GM19467 (cell line): ENCODE measurements around the gene THADA.
"Not testable (repeated sequence)": the region's sequence is repeated elsewhere in the genome, so short reads cannot be mapped to it uniquely, and the experiment has no call there.

Source experiments
- ATAC-seq: cut with Tn5 transposase; IDR thresholded peaks from one replicate; pipeline ENCODE4 v1.9.1; 2021; ENCODE audit warnings: mild to moderate bottlenecking, moderate library complexity; ENCODE audit not compliant: unreplicated experiment

The THADA gene

DNA sequence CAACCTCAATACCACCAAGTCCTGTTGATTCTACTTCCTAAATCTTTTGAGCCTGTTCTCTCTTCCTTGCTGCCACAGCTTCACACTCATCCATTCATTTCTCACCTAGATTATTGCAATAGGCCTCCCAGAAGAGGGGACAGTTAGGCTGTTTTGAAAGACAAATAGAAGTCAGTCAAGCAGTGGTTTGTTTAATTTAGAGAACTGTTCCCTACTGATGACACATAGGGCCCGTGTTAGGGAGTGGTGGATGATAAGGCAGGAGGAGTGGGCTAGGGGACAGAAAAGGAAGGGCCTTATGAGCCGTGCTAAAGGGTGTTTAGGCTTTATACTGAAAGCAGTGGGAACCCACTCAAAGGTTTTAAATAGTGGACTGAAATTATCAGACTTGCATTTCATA lies 309.9 kb downstream of the THADA start:
- ATAC-seq, result no peak

DNA sequence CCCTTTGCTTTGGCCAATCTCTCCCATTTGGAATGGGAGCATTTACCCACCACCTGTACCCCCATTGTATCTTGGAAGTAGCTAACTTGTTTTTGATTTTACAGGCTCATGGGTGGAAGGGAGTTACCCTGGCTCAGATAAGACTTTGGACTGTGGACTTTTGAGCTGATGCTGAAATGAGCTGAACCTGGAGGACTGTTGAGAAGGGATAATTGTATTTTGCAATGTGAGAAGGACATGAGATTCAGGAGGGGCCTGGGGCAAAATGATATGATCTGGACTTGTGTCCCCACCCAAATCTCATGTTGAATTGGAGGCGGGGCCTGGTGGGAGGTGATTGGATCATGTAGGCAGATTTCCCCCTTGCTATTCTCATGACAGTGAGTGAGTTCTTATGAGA lies 310.9 kb downstream of the THADA start:
- no peak for ATAC-seq

DNA sequence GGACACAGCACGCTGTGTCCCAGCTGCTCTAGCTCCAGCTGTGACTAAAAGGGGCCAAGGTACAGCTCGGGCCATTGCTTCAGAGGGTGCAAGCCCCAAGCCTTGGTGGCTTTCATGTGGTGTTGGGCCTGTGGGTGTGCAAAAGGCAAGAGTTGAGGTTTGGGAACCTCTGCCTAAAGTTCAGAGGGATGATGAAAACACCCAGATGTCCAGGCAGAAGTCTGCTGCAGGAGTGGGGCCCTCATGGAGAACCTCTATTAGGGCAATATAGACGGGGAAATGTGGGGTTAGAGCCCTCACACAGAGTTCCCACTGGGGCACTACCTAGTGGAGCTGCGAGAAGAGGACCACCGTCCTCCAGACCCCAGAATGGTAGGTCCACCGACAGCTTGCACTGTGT lies 311.5 kb downstream of the THADA start:
- not testable (repeated sequence) for ATAC-seq

DNA sequence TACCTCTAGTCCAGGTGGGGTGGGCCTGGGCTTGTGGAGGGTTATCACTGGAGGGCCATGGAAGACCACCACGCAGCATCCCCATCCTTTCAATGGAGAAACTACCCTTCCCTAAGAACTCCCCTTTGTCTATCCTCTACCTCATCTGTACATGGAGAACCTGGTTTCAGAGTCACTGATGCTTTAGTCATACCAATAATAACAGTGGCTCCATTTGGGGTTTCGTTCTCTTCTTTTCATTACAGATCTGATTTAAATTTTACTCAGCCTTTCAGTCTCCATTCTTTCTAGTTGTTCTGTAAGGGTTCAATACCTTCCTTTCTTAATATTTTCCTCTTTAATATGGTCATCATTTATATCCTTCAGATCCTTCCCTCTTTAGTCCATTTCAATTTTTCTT lies 314.8 kb downstream of the THADA start:
- ATAC-seq, result no peak

DNA sequence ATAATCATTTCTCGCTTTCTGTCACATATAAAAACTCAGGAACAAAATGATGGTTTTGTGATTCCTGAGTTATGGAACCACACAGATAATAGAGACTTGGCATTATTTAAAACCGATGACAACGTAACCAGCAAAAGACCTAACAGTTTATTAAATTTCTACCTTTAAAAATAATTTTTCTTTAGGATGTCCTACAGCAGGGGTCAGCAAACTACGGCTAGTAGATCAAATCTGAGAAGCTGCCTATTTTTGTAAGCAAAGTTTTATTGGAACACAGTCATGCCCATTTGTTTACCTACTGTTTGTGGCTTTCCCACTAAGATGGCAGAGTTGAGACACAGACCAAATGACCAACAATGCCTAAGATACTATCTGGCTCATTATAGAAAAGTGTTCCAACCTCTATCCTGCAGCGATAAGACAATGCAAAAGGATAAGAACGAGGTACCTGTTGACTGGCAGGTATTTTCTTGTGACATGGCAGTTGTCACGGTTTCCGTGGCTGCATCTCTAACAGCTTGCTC lies 316.5 kb downstream of the THADA start:
- no peak for ATAC-seq

DNA sequence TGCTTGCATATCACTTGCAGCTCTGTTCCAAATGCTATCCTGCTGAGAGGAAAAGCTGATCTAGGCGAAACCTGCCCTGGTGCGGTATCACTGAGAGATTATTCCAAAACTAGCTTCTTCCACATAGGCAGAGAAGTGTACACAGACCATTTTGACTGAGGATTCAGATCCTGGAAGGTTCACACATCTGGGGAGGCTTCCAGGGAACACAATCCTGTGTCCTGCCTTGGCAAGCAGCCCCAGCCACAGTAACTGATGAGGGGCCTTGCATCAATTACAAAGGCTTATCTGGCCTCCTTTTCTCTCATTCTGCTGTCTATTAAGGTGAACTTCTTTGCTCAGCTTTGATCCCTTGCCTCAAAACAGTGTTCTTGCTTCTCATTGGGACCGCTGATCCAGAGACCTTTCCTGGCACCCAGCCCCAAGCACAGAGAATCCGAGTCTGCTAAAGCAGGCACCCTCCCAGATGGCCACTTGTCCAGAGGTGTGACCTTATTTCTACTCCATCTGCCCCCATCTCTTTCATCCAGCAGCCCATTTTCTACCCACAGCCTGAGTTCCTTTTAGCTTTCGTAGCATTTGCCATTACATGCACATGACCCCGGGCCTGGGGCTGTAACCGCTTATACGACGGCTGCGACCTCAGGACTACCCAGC lies 317.1 kb downstream of the THADA start:
- ATAC-seq, result no peak

DNA sequence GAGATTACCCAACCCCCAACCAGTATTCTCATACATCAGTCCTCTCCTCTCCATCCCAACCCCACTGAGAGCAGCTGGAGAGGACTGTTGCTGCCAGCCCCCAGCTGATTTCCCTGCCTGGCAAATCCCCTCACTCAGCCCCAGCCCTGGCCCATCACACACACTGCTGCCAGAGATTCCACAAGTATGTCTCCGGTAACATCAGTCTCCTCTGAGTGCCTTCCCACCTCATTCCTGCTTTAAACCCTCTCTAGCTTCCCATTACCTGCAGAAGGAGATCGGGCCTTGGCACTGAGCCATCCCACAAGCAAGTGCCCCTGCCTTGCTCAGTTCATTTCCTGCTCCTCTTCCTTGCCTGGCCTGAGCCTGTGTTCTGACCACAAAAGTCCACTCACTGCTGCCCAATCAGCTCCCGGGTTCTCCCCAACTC lies 318.9 kb downstream of the THADA start:
- ATAC-seq, result no peak

DNA sequence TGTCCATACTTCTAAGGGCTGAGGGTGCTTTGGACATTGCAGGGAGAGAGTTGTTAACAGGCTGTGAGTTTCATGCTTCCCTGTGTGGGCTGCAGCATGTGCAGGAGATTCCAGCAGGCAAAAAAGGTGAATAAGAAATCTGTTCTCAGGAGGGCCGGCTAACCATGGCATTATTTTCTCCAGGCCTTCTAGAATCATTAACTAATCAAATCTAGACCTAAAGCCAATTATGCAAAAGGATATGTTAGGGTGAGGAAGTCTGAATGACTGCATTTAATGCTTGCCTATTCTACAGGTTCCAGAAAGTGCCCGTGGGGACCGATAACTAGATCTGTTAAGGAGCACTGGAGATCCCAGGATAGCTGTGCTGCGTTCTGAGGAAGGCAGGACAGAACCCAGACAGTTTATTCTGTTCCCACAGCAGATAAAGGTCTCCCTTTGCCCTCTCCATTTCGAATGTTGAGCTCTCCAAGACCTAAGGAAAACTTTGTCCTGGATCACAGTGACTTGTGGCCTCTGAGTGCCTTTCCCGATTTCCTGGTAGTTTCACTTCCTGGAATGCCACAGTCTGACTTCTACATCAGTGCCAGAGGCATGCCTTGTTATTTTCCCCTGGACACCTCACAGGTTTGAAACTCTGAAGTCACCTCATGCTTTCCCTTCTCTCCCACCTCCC lies 319.4 kb downstream of the THADA start:
- no peak for ATAC-seq

DNA sequence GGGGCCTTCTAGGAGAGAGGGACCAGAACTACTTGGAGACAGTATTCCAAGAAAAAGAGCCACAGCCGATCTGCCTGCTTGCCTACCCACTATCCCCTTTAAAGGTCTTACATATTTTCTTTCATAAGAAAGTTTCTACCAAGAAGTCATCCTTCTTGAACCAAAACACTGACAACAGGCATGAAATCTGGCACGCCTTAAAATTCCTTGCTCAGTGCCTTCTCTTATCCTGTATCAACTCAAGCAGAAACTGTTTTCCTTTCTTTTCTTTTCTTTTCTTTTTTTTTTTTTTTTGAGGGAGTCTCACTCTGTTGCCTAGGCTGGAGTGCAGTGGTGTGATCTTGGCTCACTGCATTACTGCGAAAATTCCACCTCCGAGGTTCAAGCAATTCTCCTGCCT lies 321.1 kb downstream of the THADA start:
- no peak for ATAC-seq

DNA sequence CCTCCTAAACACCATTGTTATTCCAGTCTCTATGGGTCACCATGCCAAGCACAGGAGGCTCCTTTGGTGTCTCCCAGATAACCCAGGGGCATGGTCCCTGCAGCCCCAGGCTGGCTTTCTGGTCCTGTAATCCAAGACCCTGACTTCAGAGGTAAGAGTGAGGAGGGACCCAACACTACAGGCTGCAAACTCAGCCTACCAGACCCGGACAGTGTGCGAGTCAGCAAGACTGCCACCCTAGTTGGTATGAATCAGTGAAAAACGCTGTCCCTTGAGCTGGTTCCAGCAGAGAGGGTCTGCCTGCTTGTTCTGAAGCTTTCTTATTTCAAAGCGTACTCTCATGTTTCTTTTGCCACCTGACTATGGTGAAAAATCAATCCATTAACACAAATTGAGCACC lies 321.8 kb downstream of the THADA start:
- no peak for ATAC-seq

DNA sequence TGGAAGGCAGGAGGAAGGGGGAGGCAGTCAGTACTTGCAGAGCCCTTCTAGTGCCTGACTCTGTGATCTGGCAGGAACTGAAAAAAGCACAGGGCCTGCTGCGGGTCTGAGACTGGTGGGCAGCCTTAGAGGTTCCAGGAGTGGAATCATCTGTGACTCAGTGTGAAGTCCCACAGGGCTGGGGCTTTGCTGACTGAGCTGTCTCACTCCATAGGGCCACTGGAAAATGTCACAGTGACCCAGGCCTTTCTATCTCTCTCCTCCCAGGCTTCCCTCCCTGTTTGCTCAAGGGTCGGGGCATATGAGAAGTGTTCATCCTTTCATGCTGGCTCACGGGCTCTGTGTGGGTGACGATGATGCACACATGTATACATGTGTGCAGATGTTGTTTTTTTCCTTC lies 322.3 kb downstream of the THADA start:
- ATAC-seq, result no peak

DNA sequence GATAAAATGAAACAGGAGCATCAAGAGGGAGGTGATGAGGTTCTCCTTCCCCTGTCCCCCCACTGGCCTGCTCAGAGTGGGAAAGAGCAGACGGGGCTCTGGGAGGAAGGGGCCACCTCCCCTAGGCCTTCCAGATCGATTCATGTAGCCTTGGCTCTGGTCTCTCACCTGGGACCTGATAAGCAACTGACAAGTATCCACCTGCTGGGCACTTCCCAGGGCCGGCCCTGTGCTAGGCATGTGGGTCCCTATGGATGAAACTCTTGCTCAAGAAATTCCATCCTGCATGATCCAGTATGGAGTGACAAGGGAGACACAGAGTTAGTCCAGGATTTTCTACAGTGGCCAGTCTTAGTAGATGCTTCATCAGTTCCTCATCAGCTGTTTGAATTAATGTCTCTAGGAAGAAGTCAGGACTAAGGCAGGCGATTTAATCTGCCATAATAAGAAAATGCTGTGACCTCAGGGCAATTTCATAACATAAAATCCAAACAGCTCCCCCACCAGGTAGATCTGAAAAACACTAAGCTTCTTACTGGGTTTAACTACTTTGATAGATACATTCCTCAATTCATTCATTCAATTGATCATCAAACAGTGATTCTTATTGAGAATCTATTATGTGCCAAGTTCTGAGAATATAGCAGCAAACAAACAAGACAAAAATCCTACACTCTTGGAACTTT lies 324.8 kb downstream of the THADA start:
- ATAC-seq, result no peak

DNA sequence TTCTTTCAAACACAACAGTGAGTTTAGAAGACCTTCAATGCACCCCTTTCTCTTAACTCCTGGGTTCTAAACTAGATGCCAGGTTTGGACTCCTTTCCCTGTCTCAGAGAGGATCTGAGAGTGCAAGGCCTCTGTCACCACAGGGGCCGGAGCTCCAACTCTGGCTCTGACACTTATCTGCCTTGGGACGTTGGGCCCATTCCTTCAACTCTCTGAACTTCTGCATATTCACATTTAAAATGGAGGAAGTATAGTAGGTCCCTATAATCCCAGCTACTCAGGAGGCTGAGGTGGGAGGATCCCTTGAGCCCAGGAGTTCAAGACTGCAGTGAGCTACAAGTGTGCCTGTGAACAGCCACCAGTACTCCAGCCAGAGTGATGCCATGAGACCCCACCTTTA lies 325.4 kb downstream of the THADA start:
- ATAC-seq, result no peak

DNA sequence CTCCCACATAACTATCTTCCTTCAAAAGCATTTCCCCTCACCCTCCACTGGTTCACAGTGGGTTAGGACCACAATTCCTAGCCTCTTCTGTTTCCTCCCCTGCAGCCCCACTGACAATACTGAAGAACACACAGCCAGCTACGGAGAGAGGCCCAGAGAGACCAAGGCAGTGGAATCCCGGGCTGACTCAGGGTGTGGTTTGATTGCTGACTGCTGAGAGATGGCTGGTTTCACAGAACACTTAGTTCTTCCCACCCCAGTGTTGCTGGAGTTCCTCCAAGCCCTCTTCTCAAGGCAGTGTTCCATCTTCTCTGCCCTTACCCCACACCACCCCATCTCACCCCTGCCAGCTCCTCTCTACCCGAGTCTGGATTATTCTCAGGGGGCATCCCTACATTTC lies 326.1 kb downstream of the THADA start:
- no peak for ATAC-seq

DNA sequence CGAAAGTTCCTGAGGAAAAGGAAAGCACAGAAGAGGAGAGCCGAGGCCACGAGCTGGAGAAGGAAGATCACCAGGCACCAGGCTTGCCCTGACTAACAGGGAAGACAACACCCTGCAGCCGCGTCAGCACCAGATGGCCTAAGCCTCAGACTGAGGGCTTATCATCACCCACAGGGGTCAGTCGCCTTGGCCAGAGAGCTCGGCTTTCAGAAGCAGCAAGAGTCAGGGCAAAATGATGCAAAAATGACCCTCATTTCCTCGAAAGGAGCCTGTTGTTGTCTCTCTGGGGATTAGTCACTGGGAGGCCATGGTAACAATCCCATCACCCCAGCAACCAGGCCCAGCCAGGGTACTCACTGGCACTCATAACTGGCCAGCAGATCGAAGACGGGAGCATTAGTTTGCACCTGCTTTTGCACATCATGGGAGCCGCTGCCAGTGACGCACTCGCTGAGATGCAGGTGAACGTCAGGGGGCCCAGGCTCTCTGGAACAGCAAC lies 326.7 kb downstream of the THADA start:
- ATAC-seq, result no peak

DNA sequence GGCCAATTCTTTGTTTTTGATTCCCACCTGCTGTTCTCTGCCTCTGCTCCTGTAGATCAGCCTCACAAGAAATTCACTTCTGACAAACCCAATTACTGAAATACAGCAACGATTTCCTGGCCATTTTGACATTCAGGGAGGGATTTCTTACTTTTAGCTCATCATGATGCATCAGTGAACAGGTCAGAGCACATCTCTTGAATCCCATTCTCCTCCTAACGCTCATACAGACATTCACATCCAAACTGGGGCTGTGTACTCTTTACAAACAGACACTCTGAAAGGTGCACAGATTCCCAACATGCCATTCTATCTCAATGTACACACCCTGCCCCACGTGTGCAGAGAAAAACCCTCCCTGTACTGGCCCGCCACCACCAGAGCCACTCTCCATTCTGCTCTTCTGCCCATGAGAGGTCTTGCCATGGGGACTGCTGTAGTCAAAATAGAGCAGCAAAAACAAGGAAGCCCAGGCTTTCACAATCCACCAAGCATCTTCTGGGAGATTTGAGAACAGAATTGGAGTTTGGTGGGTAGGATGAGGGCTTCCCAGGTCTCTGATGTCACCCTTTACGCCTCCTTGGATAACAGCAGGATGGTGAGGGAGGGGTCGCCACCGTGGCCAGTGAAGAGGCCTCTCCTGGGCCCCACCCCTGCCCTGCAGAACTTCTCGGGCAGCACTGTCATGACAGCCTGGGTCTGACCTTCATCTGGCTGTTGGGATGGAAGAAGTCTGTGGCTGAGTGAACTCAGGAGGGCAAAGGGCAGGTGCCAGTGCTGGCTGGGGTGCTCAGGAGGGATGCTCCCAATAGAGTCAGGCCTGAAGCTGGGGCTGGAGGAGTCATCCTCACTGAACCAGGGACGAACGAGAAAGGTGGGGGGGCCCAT lies 327.5 kb downstream of the THADA start:
- no peak for ATAC-seq

DNA sequence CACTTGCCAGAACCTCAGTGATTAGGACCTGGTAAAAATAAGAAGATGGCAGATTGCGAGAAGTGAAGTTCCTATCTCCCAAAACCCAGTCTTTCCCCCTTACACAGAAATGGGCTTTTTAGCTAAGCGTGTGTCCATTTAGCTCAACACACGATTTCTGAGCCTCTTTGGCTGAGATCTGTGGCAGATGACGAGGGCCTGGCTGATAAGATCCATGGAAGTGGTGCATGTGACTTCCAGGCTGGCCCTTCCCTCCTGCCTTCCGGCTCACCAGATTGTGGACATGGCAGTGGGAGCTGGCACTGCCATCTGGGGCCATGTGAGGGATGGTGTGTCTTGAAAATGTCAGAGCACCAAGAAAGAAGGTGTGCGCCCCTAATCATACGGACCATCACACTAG lies 328.5 kb downstream of the THADA start:
- no peak for ATAC-seq

DNA sequence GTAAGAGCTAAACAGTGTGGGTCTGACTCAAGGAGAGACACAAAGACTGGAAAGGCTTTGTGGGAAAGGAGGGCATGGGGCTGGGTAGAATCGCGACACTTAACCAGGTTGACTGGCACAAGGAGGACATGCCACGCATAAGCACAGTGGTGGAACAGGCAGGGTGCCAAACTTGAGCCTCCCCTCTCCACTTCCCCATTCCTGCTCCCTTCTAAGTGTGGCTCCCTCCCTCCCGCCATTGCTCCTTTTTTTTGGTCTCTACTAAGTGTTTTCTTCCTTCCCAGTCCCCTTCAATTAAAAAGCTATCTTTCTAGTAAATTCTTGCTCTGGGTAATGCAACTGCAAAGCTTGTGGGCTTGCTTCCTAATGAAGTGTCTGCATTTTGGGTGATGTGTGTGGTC lies 329.1 kb downstream of the THADA start:
- no peak for ATAC-seq

DNA sequence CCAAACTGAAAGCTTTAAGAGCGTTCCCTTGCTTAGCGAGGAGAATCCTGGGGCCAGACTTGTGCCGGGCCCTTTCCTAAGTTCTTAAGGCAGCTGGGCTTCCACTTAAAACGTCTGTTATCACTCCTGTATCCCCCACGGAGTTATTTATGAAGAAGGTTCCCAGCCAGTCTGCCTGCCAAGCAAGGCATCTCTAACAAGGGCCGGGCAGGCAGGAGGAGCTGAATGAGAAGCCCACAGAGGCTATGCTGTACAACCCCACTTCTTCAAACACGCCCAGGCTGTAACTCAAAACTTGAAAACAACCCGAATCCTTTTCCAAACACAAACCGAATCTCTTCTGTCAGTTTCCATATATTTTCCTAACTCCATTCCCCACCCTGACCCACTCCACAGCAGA lies 330.4 kb downstream of the THADA start:
- ATAC-seq, result no peak

DNA sequence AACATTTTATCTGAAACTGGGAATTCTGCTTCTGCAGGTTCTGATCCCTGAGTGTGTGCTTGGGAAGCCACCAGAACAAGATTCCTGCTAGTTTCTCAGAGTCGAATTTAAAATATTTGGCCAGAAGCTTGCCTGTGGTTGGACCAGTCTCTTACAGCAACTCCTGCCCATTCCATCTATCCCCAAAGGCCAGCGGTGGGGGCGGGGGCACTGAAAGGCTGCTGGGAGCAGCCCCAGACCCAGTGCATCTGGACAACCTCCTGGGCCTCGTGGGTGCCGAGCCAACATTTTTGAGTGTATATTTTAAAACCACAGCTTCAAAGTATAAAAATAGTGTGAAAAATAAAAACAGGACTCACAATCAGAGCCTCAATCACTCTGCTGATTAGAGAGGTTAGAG lies 330.8 kb downstream of the THADA start:
- no peak for ATAC-seq

DNA sequence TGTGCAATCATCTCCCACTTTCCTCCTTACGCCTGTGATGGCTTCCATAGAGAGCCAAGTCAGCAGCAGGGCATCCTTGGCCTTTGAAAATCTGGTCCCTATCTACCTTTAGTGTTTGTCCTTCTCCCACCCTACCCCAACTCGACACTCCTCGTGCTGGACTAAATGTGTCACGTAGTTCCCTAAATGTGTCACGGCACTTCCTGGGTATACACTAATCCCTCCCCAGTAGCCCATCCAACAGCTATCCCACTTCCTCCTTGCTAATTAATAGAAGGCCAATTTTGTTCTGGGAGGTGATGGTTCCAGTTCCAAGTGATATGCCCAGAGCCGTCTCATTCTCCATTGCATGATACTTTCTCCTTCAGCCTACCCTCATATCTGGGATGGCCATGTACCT lies 332.9 kb downstream of the THADA start:
- ATAC-seq, result no peak
